Spleen (tissue), 7 donors: ENCODE measurements around the gene SOX6.

ENCODE experiments used
- CTCF ChIP-seq, 11 experiments: fragments of 200-600 bp in 7 of 11; fragments of 450-650 bp in 4 of 11; sonication (generic) in 4 of 11; IDR thresholded peaks in 8 of 11; conservative IDR thresholded peaks in 3 of 11; 1 replicate in 7 of 11; 2 replicates in 4 of 11; pipeline versions ENCODE4 v1.4.0 to v1.8.0; 2016 to 2021; ENCODE audit warnings: antibody characterized with exemption in 11 of 11, inconsistent platforms in 4 of 11, mild to moderate bottlenecking in 1 of 11
- POLR2A ChIP-seq, 3 donors: fragments of 450-650 bp; IDR thresholded peaks; one replicate each; pipeline ENCODE4 v1.5.1; 2017; ENCODE audit warnings: antibody characterized with exemption in 3 of 3, mild to moderate bottlenecking in 1 of 3
- POLR2AphosphoS5 ChIP-seq, 3 donors: sonication (generic); formaldehyde crosslinking; IDR thresholded peaks; one replicate each; pipeline ENCODE4 v1.5.1; 2017; ENCODE audit warnings: antibody characterized with exemption in 3 of 3
- donor health status: DM: no; HTN: no; CAD: no; lungs with moderate emphysema.
- donor health status: DM: no; HTN: no; CAD: no.
- donor health status: DM: no; HTN: no; CAD: no.

GRCh38 chr11:16169541-16169940, 186.8 kb downstream of the SOX6 start:
- TF ChIP-seq CTCF (IDR thresholded peaks at IDR 0.05 in 8 of 11, conservative IDR thresholded peaks at IDR 0.05 in 3 of 11) (no peak), POLR2A (IDR thresholded peaks at IDR 0.05) (no peak), POLR2AphosphoS5 (IDR thresholded peaks at IDR 0.05) (no peak)
